Stomach (tissue), 9 donors: ENCODE results near the gene MSANTD4. TPM values are rescaled to one million over a fixed set of nuclear protein-coding genes. Genes with fewer than 3 reads are reported as not detected.

ENCODE experiments used
- DNase-seq, 2 donors: peaks; one replicate each; pipeline versions ENCODE4 v3.0.0 to v3.0.0-alpha.2; 2013 to 2019
- H3K27ac ChIP-seq, 5 donors: fragments of 200-600 bp in 4 of 5; sonication (generic) in 4 of 5; one replicate each; pipeline ENCODE4 v1.5.1; 2013 to 2019; ENCODE audit warnings: mild to moderate bottlenecking in 1 of 5, moderate library complexity in 1 of 5
- H3K27me3 ChIP-seq, 3 donors: fragments of 200-600 bp; sonication (generic); one replicate each; pipeline ENCODE4 v1.5.1; 2017 to 2019; ENCODE audit warnings: mixed run types in 1 of 3
- H3K36me3 ChIP-seq, 4 donors: fragments of 200-600 bp; sonication (generic); 1 replicate in 3 of 4; 2 replicates in 1 of 4; pipeline ENCODE4 v1.5.1; 2016 to 2019
- H3K4me1 ChIP-seq, 4 donors: fragments of 200-600 bp; sonication (generic); one replicate each; pipeline ENCODE4 v1.5.1; 2016 to 2019
- H3K4me3 ChIP-seq, 4 donors: fragments of 200-600 bp; sonication (generic) in 3 of 4; one replicate each; pipeline ENCODE4 v1.5.1; 2016 to 2019; ENCODE audit warnings: mild to moderate bottlenecking in 1 of 4
- H3K9me3 ChIP-seq, 4 donors: fragments of 200-600 bp; sonication (generic); one replicate each; pipeline ENCODE4 v1.5.1; 2016 to 2019
- EP300 ChIP-seq: sonication (generic); formaldehyde crosslinking; IDR thresholded peaks from one replicate; pipeline ENCODE4 v1.6.1; 2017; ENCODE audit warnings: antibody characterized with exemption
- POLR2A ChIP-seq, 4 donors: fragments of 450-650 bp; IDR thresholded peaks; one replicate each; pipeline ENCODE4 v1.6.1; 2016; ENCODE audit warnings: antibody characterized with exemption in 4 of 4, control low read depth in 2 of 4, mild to moderate bottlenecking in 1 of 4, moderate library complexity in 1 of 4
- POLR2AphosphoS5 ChIP-seq, 3 donors: sonication (generic); formaldehyde crosslinking; IDR thresholded peaks; one replicate each; pipeline ENCODE4 v1.6.1; 2016; ENCODE audit warnings: antibody characterized with exemption in 3 of 3
- WGBS, 5 donors: extraction: QIAGEN DNeasy Blood & Tissue Kit in 3 of 5; methylation state at CpG; one replicate each; pipeline versions ENCODE4 v1.1.5 to v1.1.7; 2013 to 2018; 5-methylcytosine and 5-hydroxymethylcytosine counted together
- intact Hi-C: fragments of 100-400 bp; cut with DNase I; formaldehyde crosslinking; loops from one replicate; pipeline ENCODE4 v1.15.1; 2023; ENCODE audit warnings: low total_unique reads
- polyA plus RNA-seq, 3 donors: library from polyadenylated mRNA; stranded (reverse); fragments of 200-250 nt; gene quantifications; one replicate each; pipeline ENCODE4 v1.2.3, GENCODE V29; 2013
- total RNA-seq, 5 donors: library from RNA; depleted of rRNA; stranded (reverse); fragments of >200 nt; gene quantifications; one replicate each; pipeline versions ENCODE4 v1.1.0 to v1.2.3, GENCODE V29; 2014 to 2016
- TF ChIP-seq, protein P1 (sequence below), 7 experiments: fragments of 450-650 bp in 4 of 7; fragments of 200-600 bp in 3 of 7; sonication (generic) in 3 of 7; IDR thresholded peaks; one replicate each; pipeline ENCODE4 v1.5.1; 2016 to 2019; ENCODE audit warnings: antibody characterized with exemption in 7 of 7, control low read depth in 2 of 7, mild to moderate bottlenecking in 1 of 7
- donor health status: healthy with polysubstance abuse.
- donor health status: Bipolar disorder and iron deficiency.
- donor health status: healthy.

MSANTD4 gene
- total and polyA plus RNA-seq, 8 donors, result 0.87 to 41.4 (median 5.9) TPM

DNA sequence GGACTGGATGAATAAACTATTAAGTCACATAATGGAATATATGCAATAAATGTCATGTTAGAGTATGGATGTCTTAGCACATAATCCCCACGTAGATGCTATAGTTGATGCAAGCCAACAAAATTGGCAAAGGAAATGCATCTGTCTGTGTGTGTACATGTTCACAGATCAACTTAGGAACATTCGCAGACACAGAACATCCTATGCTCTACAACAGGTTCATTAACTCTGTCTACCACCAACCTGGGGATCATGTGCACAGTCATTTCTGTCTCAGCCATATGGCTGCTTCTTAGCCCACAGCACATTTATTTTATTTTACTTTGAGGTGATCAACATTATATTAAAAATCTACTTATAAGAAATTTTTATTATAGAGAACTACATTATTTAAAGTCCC is 4.9 kb downstream of the MSANTD4 start:
- DNase-seq, result no peak
- Histone ChIP-seq H3K9me3 (no peaks in the 10 kb centered on the region), H3K36me3 (no peaks in the 10 kb centered on the region), H3K4me1 (peaks cover 11 to 67% (median 41%) of the 10 kb centered on the region in 4 donors), H3K27ac (no peak overlapping the region), H3K4me3 (no peak overlapping the region), H3K27me3 (no peaks in the 10 kb centered on the region)
- WGBS, 5 donors, result 74 to 91% (median 87%) methylated on average over 2 of the region's 2 CpGs
- TF ChIP-seq POLR2AphosphoS5 (IDR thresholded peaks at IDR 0.05), result no peak
- no peak for TF ChIP-seq EP300
- TF ChIP-seq, protein P1, sequence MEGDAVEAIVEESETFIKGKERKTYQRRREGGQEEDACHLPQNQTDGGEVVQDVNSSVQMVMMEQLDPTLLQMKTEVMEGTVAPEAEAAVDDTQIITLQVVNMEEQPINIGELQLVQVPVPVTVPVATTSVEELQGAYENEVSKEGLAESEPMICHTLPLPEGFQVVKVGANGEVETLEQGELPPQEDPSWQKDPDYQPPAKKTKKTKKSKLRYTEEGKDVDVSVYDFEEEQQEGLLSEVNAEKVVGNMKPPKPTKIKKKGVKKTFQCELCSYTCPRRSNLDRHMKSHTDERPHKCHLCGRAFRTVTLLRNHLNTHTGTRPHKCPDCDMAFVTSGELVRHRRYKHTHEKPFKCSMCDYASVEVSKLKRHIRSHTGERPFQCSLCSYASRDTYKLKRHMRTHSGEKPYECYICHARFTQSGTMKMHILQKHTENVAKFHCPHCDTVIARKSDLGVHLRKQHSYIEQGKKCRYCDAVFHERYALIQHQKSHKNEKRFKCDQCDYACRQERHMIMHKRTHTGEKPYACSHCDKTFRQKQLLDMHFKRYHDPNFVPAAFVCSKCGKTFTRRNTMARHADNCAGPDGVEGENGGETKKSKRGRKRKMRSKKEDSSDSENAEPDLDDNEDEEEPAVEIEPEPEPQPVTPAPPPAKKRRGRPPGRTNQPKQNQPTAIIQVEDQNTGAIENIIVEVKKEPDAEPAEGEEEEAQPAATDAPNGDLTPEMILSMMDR (IDR thresholded peaks at IDR 0.05), result no peak
- no peak for TF ChIP-seq POLR2A (IDR thresholded peaks at IDR 0.05)
- intact Hi-C loops, result no loop called here

DNA sequence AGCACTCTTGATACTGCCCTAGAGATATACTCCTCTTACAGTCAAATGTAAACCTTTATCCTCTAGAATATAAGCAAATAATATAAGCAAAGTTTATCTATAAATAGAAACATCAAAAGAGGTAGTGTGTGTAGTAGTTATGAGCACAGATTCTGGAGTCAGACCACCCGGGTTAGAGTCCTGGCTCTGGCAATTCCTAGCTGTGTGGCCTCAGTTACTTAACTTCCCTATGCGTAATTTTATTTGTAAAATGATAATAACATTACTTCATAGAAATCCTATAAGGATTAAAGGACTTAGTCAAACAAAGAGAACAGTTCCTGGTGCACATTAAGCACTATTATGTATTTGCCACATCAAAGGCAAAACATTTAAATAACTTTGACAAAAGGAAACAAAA is 7.0 kb downstream of the MSANTD4 start:
- H3K27me3 ChIP-seq, result no peaks in the 10 kb centered on the region
- 22 to 40% (median 32%) methylated on average over 2 of the region's 2 CpGs for WGBS, 5 donors
- no peaks in the 10 kb centered on the region for H3K9me3 ChIP-seq
- peaks cover 5 to 11% (median 9%) of the 10 kb centered on the region in 4 donors for H3K36me3 ChIP-seq
- no peak for TF ChIP-seq POLR2AphosphoS5 (IDR thresholded peaks at IDR 0.05)
- TF ChIP-seq, protein P1 (IDR thresholded peaks at IDR 0.05), result no peak
- TF ChIP-seq EP300, result no peak
- no peak for TF ChIP-seq POLR2A (IDR thresholded peaks at IDR 0.05)
- H3K27ac ChIP-seq, result no peak overlapping the region
- H3K4me3 ChIP-seq, result no peak overlapping the region
- intact Hi-C loops, result no loop called here
- no peak for DNase-seq
- peaks cover 0 to 52% (median 28%) of the 10 kb centered on the region in 4 donors for H3K4me1 ChIP-seq

DNA sequence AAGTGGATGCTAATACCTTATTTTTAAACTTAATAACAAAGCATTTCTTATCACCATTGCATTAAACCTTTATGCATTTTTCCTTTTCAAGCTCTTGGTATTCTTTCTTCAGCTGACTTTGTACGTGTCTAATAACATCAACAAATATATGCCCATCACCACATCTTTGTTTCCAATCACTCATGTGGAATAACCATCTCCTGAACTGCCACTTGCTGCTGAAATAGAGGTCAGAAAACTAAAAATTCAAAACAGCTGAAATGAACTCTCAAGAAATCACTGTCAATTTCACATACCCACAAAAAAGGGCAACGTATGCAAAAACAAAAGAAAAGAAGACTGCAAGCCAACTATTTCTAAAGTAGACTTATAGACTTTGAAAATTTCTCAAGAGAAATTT is 7.4 kb downstream of the MSANTD4 start:
- Histone ChIP-seq H3K4me3 (no peak overlapping the region), H3K27ac (no peak overlapping the region), H3K36me3 (peaks cover 10 to 15% (median 14%) of the 10 kb centered on the region in 4 donors), H3K9me3 (no peaks in the 10 kb centered on the region), H3K27me3 (no peaks in the 10 kb centered on the region), H3K4me1 (peaks cover 0 to 47% (median 26%) of the 10 kb centered on the region in 4 donors)
- no peak for DNase-seq
- intact Hi-C loops, result no loop called here
- TF ChIP-seq POLR2A (IDR thresholded peaks at IDR 0.05) (no peak), POLR2AphosphoS5 (IDR thresholded peaks at IDR 0.05) (no peak)
- TF ChIP-seq, protein P1 (IDR thresholded peaks at IDR 0.05), result no peak
- WGBS, 5 donors, result 70 to 82% (median 76%) methylated on average over 2 of the region's 2 CpGs

DNA sequence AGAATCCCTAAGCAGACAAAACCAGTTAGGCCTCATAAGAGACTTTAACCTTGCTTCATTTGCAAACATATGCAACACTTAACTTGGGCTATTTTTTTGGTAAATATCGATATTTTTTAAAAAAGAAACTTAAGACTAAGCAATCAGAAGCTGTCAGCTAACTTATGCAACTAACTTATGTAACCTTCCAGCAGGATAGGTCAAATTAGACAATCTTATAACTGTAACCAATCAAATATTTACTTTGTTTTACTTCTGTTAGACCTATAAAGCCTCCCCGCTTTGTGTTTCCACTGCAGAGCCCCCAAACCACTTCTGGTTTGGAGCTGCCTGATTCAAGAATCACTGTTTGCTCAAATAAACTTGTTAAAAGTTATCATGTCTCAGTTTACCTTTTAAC is 8.0 kb downstream of the MSANTD4 start:
- no peaks in the 10 kb centered on the region for H3K27me3 ChIP-seq
- no peak for TF ChIP-seq EP300
- TF ChIP-seq POLR2A (IDR thresholded peaks at IDR 0.05), result no peak
- TF ChIP-seq, protein P1 (IDR thresholded peaks at IDR 0.05), result no peak
- no peak for TF ChIP-seq POLR2AphosphoS5 (IDR thresholded peaks at IDR 0.05)
- 49 to 68% (median 52%) methylated on average over 2 of the region's 2 CpGs for WGBS, 5 donors
- H3K9me3 ChIP-seq, result no peaks in the 10 kb centered on the region
- H3K4me1 ChIP-seq, result peaks cover 0 to 43% (median 23%) of the 10 kb centered on the region in 4 donors
- intact Hi-C loops, result no loop called here
- DNase-seq, result no peak
- no peak overlapping the region for H3K4me3 ChIP-seq
- peaks cover 14 to 21% (median 19%) of the 10 kb centered on the region in 4 donors for H3K36me3 ChIP-seq
- no peak overlapping the region for H3K27ac ChIP-seq
